Measurements from ENCODE around the gene PXDN. TPM values are rescaled to one million over a fixed set of nuclear protein-coding genes. Genes with fewer than 3 reads are reported as not detected.

Gene PXDN
- total and polyA plus RNA-seq, 2 donors (not counting 3 experiments of a cell fraction or from before 2014, with no cell fraction given) = 231 to 308 TPM

DNA sequence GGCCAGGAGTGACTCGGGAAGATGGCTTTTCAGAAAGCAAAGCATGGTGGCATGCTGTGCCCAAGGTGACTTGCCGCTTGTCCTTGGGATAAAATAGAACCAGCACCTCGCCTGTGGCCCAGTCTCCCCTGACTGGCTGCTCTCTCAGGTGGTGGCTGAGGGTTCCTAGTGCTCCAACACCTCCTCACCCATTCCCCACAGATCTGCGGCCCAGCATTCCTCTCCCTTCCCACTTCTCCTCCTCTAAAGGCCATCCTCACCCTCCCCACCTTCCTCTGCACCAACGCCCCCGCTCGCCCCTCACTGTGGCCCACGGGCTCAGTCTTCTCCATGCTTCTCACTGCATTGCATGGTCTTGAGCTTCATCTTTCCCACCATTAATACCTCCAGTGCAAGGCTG is 132.4 kb downstream of the PXDN start:
- H4K20me1 ChIP-seq (replicated peaks; ENCODE audit: control insufficient read depth, extremely low read depth, insufficient read depth, low read length) = no peaks in the 10 kb centered on the region
- no peaks in the 10 kb centered on the region for H3K36me3 ChIP-seq (ENCODE audit: control insufficient read depth in 2 of 2, extremely low read depth in 1 of 2, insufficient read depth in 2 of 2, low read length in 2 of 2)
- TF ChIP-seq, protein P1, sequence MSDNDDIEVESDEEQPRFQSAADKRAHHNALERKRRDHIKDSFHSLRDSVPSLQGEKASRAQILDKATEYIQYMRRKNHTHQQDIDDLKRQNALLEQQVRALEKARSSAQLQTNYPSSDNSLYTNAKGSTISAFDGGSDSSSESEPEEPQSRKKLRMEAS (IDR thresholded peaks at IDR 0.05; ENCODE audit: insufficient read depth, insufficient read length) = no peak
- TF ChIP-seq FOS (IDR thresholded peaks at IDR 0.05; ENCODE audit: borderline replicate concordance, insufficient read depth, low read length) (no peak), JUN (IDR thresholded peaks at IDR 0.05; ENCODE audit: borderline replicate concordance, insufficient read depth, insufficient read length, low read depth) (no peak), MYC (IDR thresholded peaks at IDR 0.05; ENCODE audit: low read depth, low read length) (no peak), EZH2 (IDR thresholded peaks at IDR 0.05; ENCODE audit: borderline replicate concordance, low read depth, low read length, severe bottlenecking) (no peak), POLR2A (IDR thresholded peaks at IDR 0.05; ENCODE audit: low read depth, low read length) (no peak), GATA2 (IDR thresholded peaks at IDR 0.05; ENCODE audit: insufficient read depth, insufficient read length, low read depth, low read length) (no peak)
- H3K4me1 ChIP-seq (ENCODE audit: control insufficient read depth, extremely low read depth, insufficient read depth, low read length) = peaks cover 9% of the 10 kb centered on the region
- H3K79me2 ChIP-seq (ENCODE audit: control insufficient read depth, insufficient read depth, low read length) = no peaks in the 10 kb centered on the region
- CTCF ChIA-PET = interaction anchor here (1.1 kb wide), 1 partner anchor 18 kb away, joined by 4 read pairs; no protein-coding TSS in a partner anchor
- no peak overlapping the region for H3K4me2 ChIP-seq (ENCODE audit: insufficient read depth, low read length)
- peaks cover 3 to 4% of the 10 kb centered on the region in 2 experiments for H3K27me3 ChIP-seq (ENCODE audit: control insufficient read depth in 2 of 2, insufficient read depth in 2 of 2, low read length in 2 of 2)
- no peak overlapping the region for H3K9ac ChIP-seq (replicated peaks; ENCODE audit: extremely low read depth, insufficient read depth, low read length)
- no peak for FAIRE-seq
- H3K4me3 ChIP-seq (replicated peaks in 1 of 3; ENCODE audit: insufficient read depth in 1 of 3, low read depth in 1 of 3, low read length in 3 of 3) = no peak overlapping the region
- intact Hi-C loops (cut with micrococcal nuclease) (no loop called here), dilution Hi-C loops (cut with MboI; ENCODE audit: extremely low pct_ligation_motif_present, low sequenced_read_pairs) (no loop called here)
- H3K27ac ChIP-seq (ENCODE audit: insufficient read depth, low read depth, low read length) = no peak overlapping the region
- POLR2A ChIA-PET = no interaction called here
- DNase-seq (ENCODE audit: low read depth, low spot score) = no peak
- no peaks in the 10 kb centered on the region for H3K9me3 ChIP-seq (replicated peaks; ENCODE audit: control insufficient read depth, insufficient read depth, low read length)
- H3K9me1 ChIP-seq (replicated peaks; ENCODE audit: control insufficient read depth, extremely low read depth, insufficient read depth, low read length) = no peaks in the 10 kb centered on the region
- BruUV-seq (replicated peaks) = no TSS peak
- H2AFZ ChIP-seq (ENCODE audit: low read depth, low read length) = no peak overlapping the region

DNA sequence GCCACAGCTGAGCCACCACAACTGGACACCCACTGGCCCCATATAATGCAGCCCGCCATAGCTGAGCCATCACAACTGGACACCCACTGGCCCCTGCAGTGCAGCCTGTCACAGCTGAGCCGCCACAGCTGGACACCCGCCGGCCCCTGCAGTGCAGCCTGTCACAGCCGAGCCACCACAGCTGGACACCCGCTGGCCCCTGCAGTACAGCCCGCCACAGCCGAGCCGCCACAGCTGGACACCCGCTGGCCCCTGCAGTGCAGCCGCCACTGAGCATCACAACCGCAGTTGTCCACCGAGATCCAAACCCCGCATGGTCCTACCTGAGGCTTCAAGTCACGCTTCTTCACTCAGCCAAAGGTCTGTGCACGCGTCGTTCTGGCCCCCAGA is 134.2 kb downstream of the PXDN start:
- dilution Hi-C loops (cut with MboI; ENCODE audit: extremely low pct_ligation_motif_present, low sequenced_read_pairs) (no loop called here), intact Hi-C loops (cut with micrococcal nuclease) (no loop called here)
- H3K9me3 ChIP-seq (replicated peaks; ENCODE audit: control insufficient read depth, insufficient read depth, low read length) = no peaks in the 10 kb centered on the region
- BruUV-seq (replicated peaks) = no TSS peak
- ChIA-PET POLR2A (no interaction called here), CTCF (interaction anchor here (1.9 kb wide), 1 partner anchor 15 kb away, joined by 8 read pairs; no protein-coding TSS in a partner anchor)
- H3K4me3 ChIP-seq (replicated peaks in 1 of 3; ENCODE audit: insufficient read depth in 1 of 3, low read depth in 1 of 3, low read length in 3 of 3) = no peak overlapping the region
- TF ChIP-seq JUN (IDR thresholded peaks at IDR 0.05; ENCODE audit: borderline replicate concordance, insufficient read depth, insufficient read length, low read depth) (no peak), EZH2 (IDR thresholded peaks at IDR 0.05; ENCODE audit: borderline replicate concordance, low read depth, low read length, severe bottlenecking) (no peak), POLR2A (IDR thresholded peaks at IDR 0.05; ENCODE audit: low read depth, low read length) (no peak), POLR2AphosphoS5 (IDR thresholded peaks at IDR 0.05; ENCODE audit: insufficient read depth, low read depth, low read length) (no peak), FOS (IDR thresholded peaks at IDR 0.05; ENCODE audit: borderline replicate concordance, insufficient read depth, low read length) (no peak), MYC (IDR thresholded peaks at IDR 0.05; ENCODE audit: low read depth, low read length) (no peak), GATA2 (IDR thresholded peaks at IDR 0.05; ENCODE audit: insufficient read depth, insufficient read length, low read depth, low read length) (no peak)
- TF ChIP-seq, protein P2, sequence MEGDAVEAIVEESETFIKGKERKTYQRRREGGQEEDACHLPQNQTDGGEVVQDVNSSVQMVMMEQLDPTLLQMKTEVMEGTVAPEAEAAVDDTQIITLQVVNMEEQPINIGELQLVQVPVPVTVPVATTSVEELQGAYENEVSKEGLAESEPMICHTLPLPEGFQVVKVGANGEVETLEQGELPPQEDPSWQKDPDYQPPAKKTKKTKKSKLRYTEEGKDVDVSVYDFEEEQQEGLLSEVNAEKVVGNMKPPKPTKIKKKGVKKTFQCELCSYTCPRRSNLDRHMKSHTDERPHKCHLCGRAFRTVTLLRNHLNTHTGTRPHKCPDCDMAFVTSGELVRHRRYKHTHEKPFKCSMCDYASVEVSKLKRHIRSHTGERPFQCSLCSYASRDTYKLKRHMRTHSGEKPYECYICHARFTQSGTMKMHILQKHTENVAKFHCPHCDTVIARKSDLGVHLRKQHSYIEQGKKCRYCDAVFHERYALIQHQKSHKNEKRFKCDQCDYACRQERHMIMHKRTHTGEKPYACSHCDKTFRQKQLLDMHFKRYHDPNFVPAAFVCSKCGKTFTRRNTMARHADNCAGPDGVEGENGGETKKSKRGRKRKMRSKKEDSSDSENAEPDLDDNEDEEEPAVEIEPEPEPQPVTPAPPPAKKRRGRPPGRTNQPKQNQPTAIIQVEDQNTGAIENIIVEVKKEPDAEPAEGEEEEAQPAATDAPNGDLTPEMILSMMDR (IDR thresholded peaks at IDR 0.05; ENCODE audit: extremely low read depth in 1 of 2, insufficient read depth in 1 of 2, low read depth in 1 of 2, low read length in 2 of 2) = no peak
- TF ChIP-seq, protein P1 (IDR thresholded peaks at IDR 0.05; ENCODE audit: insufficient read depth, insufficient read length) = no peak
- no peak overlapping the region for H3K9ac ChIP-seq (replicated peaks; ENCODE audit: extremely low read depth, insufficient read depth, low read length)
- no peaks in the 10 kb centered on the region for H3K79me2 ChIP-seq (ENCODE audit: control insufficient read depth, insufficient read depth, low read length)
- no peaks in the 10 kb centered on the region for H3K36me3 ChIP-seq (ENCODE audit: control insufficient read depth in 2 of 2, extremely low read depth in 1 of 2, insufficient read depth in 2 of 2, low read length in 2 of 2)
- peaks cover 21% of the 10 kb centered on the region for H3K4me1 ChIP-seq (ENCODE audit: control insufficient read depth, extremely low read depth, insufficient read depth, low read length)
- no peak overlapping the region for H3K4me2 ChIP-seq (ENCODE audit: insufficient read depth, low read length)
- DNase-seq (ENCODE audit: low read depth, low spot score) (no peak), FAIRE-seq (no peak)
- no peak overlapping the region for H2AFZ ChIP-seq (ENCODE audit: low read depth, low read length)
- H4K20me1 ChIP-seq (replicated peaks; ENCODE audit: control insufficient read depth, extremely low read depth, insufficient read depth, low read length) = no peaks in the 10 kb centered on the region
- H3K9me1 ChIP-seq (replicated peaks; ENCODE audit: control insufficient read depth, extremely low read depth, insufficient read depth, low read length) = no peaks in the 10 kb centered on the region
- H3K27me3 ChIP-seq (ENCODE audit: control insufficient read depth in 2 of 2, insufficient read depth in 2 of 2, low read length in 2 of 2) = peaks cover 2 to 3% of the 10 kb centered on the region in 2 experiments
- no peak overlapping the region for H3K27ac ChIP-seq (ENCODE audit: insufficient read depth, low read depth, low read length)
